NB4 (cell line): ENCODE measurements around the gene RAB1A.

Experiments
- CTCF ChIP-seq: IDR thresholded peaks from one replicate; pipeline ENCODE4 v1.5.1; 2012; ENCODE audit warnings: low read depth, low read length
- MAX ChIP-seq: IDR thresholded peaks from 2 replicates; pipeline ENCODE4 v1.6.1; 2011; ENCODE audit warnings: low read depth, low read length
- MYC ChIP-seq: IDR thresholded peaks from 2 replicates; pipeline ENCODE4 v1.6.1; 2011; ENCODE audit warnings: low read depth, low read length
- POLR2A ChIP-seq: IDR thresholded peaks from 2 replicates; pipeline ENCODE4 v1.6.1; 2011; ENCODE audit warnings: mild to moderate bottlenecking; ENCODE audit not compliant: insufficient read length; ENCODE audit errors: extremely low read depth

GRCh38 chr2:65159906-65160305, 30.0 kb upstream of the RAB1A start:
- TF ChIP-seq CTCF (no peak), POLR2A (no peak), MAX (no peak), MYC (0 out of 2 replicates have a peak, but pooled peaks have one; percentile 10)
